B cell (primary cell): Measurements from ENCODE around the gene PUS3. TPM values are rescaled to one million over a fixed set of nuclear protein-coding genes. Genes with fewer than 3 reads are reported as not detected.
"Not testable (repeated sequence)": the region's sequence is repeated elsewhere in the genome, so short reads cannot be mapped to it uniquely, and the experiment has no call there.

Source experiments
- ATAC-seq: fragments of 200-7000 bp; cut with Tn5 transposase; one replicate; pipeline ENCODE4 v1.10.0; 2021; ENCODE audit warnings: low read depth, mild to moderate bottlenecking, moderate number of reproducible peaks, moderate library complexity
- CTCF ChIA-PET: fragments of 350-600 bp; sonication (Branson Sonifier 250); formaldehyde crosslinking; loops from one replicate; lab custom pipeline; 2021; ENCODE audit warnings: antibody characterized with exemption, inconsistent platforms; lab: Charles Lee
- POLR2A ChIA-PET: fragments of 350-600 bp; sonication (Branson Sonifier 250); formaldehyde crosslinking; loops from one replicate; lab custom pipeline; 2021; ENCODE audit warnings: antibody characterized with exemption; lab: Charles Lee
- DNase-seq: peaks from one replicate; pipeline ENCODE4 v3.0.0; 2013
- H2AFZ ChIP-seq: 2 replicates; pipeline ENCODE4 v1.6.1; 2012; ENCODE audit warnings: mild to moderate bottlenecking, low read depth, low read length; ENCODE audit not compliant: insufficient read depth, poor library complexity, severe bottlenecking
- H3K27ac ChIP-seq, 2 donors: 1 replicate in 1 of 2; 2 replicates in 1 of 2; pipeline ENCODE4 v1.5.1; 2012 to 2013; ENCODE audit warnings: low read length in 2 of 2, mild to moderate bottlenecking in 2 of 2, moderate library complexity in 1 of 2
- H3K27me3 ChIP-seq, 4 experiments: fragments of 200-600 bp in 1 of 4; sonication (generic) in 1 of 4; replicated peaks in 1 of 4; 1 replicate in 2 of 4; 2 replicates in 2 of 4; pipeline versions ENCODE4 v1.6.1 to v1.7.0; 2013 to 2016; ENCODE audit warnings: low read length in 3 of 4, mild to moderate bottlenecking in 2 of 4, mixed read lengths in 1 of 4, moderate library complexity in 1 of 4; ENCODE audit not compliant: insufficient read depth in 4 of 4, control insufficient read depth in 3 of 4; ENCODE audit errors: control extremely low read depth in 1 of 4
- H3K36me3 ChIP-seq, 2 experiments: replicated peaks in 1 of 2; 1 replicate in 1 of 2; 2 replicates in 1 of 2; pipeline versions ENCODE4 v1.6.1 to v1.7.1; 2013; ENCODE audit warnings: low read length in 1 of 2; ENCODE audit not compliant: insufficient read depth in 2 of 2, control insufficient read depth in 1 of 2; ENCODE audit errors: control extremely low read depth in 1 of 2, extremely low read depth in 1 of 2
- H3K4me1 ChIP-seq, 2 donors: fragments of 200-600 bp in 1 of 2; sonication (generic) in 1 of 2; 1 replicate in 1 of 2; 2 replicates in 1 of 2; pipeline versions ENCODE4 v1.5.1 to v1.6.1; 2013 to 2017; ENCODE audit warnings: low read length in 2 of 2; ENCODE audit not compliant: control insufficient read depth in 2 of 2, insufficient read depth in 2 of 2
- H3K4me2 ChIP-seq: replicated peaks from 2 replicates; pipeline ENCODE3; 2012; ENCODE audit warnings: mild to moderate bottlenecking, low read depth, low read length; ENCODE audit not compliant: poor library complexity, severe bottlenecking
- H3K4me3 ChIP-seq, 5 experiments: fragments of 200-600 bp in 1 of 5; sonication (generic) in 1 of 5; 1 replicate in 3 of 5; 2 replicates in 2 of 5; pipeline versions ENCODE4 v1.5.1 to v1.7.0; 2011 to 2016; ENCODE audit warnings: low read length in 4 of 5, mild to moderate bottlenecking in 4 of 5, low read depth in 2 of 5, control low read depth in 1 of 5, moderate library complexity in 1 of 5; ENCODE audit not compliant: insufficient read depth in 1 of 5; ENCODE audit errors: control extremely low read depth in 1 of 5, extremely low read depth in 1 of 5
- H3K79me2 ChIP-seq: fragments of 200-600 bp; sonication (generic); one replicate; pipeline ENCODE4 v1.6.0; 2016; ENCODE audit warnings: low read length; ENCODE audit not compliant: control insufficient read depth, insufficient read depth
- H3K9ac ChIP-seq: fragments of 200-600 bp; sonication (generic); 2 replicates; pipeline ENCODE4 v1.6.1; 2017; ENCODE audit warnings: mild to moderate bottlenecking, low read length, moderate library complexity
- H3K9me3 ChIP-seq, 3 donors: one replicate each; pipeline versions ENCODE4 v1.6.1 to v1.7.1; 2013; ENCODE audit warnings: low read length in 2 of 3; ENCODE audit not compliant: control insufficient read depth in 2 of 3, insufficient read depth in 1 of 3; ENCODE audit errors: control extremely low read depth in 1 of 3
- H4K20me1 ChIP-seq: 2 replicates; pipeline ENCODE4 v1.6.0; 2012; ENCODE audit warnings: mild to moderate bottlenecking, low read length; ENCODE audit not compliant: insufficient read depth, control insufficient read depth, poor library complexity, severe bottlenecking
- H3K27ac Mint-ChIP-seq: one replicate; pipeline ENCODE4 v1.8.0; 2021; ENCODE audit warnings: mixed read lengths
- H3K27me3 Mint-ChIP-seq: one replicate; pipeline ENCODE4 v1.8.0; 2021; ENCODE audit warnings: mixed read lengths
- H3K4me1 Mint-ChIP-seq: one replicate; pipeline ENCODE4 v1.8.0; 2021; ENCODE audit warnings: mixed read lengths
- H3K4me3 Mint-ChIP-seq: one replicate; pipeline ENCODE4 v1.8.0; 2021; ENCODE audit warnings: mixed read lengths
- H3K9me3 Mint-ChIP-seq: one replicate; pipeline ENCODE4 v1.8.0; 2022; ENCODE audit warnings: mixed read lengths; ENCODE audit not compliant: insufficient read depth
- EZH2 ChIP-seq: IDR thresholded peaks from 2 replicates; pipeline ENCODE4 v1.6.1; 2012; ENCODE audit warnings: borderline replicate concordance, low read depth, mild to moderate bottlenecking, moderate library complexity, low read length; ENCODE audit not compliant: insufficient read depth, poor library complexity, severe bottlenecking
- WGBS: methylation state at CpG from one replicate; pipeline ENCODE4 v1.1.5; 2013; ENCODE audit warnings: missing lambda C conversion rate; ENCODE audit not compliant: insufficient coverage; 5-methylcytosine and 5-hydroxymethylcytosine counted together
- intact Hi-C: fragments of 100-400 bp; cut with micrococcal nuclease; formaldehyde crosslinking; loops from one replicate; pipeline ENCODE4 v1.10.0; 2022
- polyA plus RNA-seq: library from polyadenylated mRNA; depleted of rRNA; stranded (reverse); fragments of >200 nt; gene quantifications from 2 replicates; pipeline ENCODE4 v1.2.3, GENCODE V29; 2012
- total RNA-seq, 2 donors: library from RNA; stranded (reverse); fragments of 120-200 nt in 1 of 2; gene quantifications; 1 replicate in 1 of 2; 2 replicates in 1 of 2; pipeline versions ENCODE4 v1.2.3 to v1.2.4, GENCODE V29; 2013 to 2022
- TF ChIP-seq, protein P1 (sequence below): fragments of 200-600 bp; IDR thresholded peaks from one replicate; pipeline ENCODE4 v1.8.0; 2022; ENCODE audit warnings: antibody characterized with exemption, mild to moderate bottlenecking

PUS3 gene
- total and polyA plus RNA-seq, 2 donors (not counting 1 experiment from before 2014, with no cell fraction given) = 2.7 to 8.1 TPM

DNA sequence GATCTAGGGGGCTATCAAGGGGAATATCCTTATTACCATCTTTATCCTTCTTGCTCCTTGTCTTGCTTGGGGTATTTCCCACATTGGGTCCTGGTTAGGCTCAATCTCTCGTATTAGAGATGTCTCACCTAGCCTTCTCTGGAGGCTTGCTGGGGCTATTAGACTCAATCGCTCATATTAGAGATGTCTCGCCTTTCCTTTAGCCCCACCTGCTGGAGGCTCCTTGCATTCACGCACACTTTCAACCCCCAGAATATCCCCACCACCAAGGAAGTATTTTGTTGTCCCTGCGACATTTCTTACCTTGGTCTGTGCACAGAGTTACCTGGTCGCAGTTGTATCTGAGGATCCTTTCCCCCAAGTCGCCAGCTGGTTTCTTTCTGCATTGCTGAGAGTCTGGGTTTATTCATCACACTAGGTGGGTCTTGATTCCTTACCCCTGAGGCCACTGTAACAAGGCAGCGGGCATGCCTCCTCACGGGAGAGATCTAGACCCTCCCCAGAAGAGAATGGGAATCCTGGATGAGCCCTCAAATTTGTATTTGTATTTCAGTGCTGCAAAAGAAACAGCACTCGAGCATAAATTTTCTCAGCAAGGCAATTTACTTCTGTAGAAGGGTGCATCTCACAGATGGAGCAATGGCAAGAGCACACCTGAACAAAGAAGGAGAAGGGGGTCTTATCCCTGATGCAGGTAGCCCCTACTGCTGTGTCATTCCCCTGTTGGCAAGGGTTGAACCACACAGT is 31.4 kb downstream of the PUS3 start:
- WGBS = 97% methylated on average over 9 of the region's 10 CpGs
- H3K4me1 ChIP-seq = peaks cover 0 to 3% of the 10 kb centered on the region in 2 donors
- H3K27me3 ChIP-seq = no peaks in the 10 kb centered on the region
- Mint-ChIP-seq H3K4me1 (peaks cover 10% of the 10 kb centered on the region), H3K9me3 (peaks cover 6% of the 10 kb centered on the region), H3K27ac (no peak overlapping the region), H3K4me3 (no peak overlapping the region), H3K27me3 (no peaks in the 10 kb centered on the region)
- no peak overlapping the region for H3K9ac ChIP-seq
- CTCF ChIA-PET = no interaction called here
- ATAC-seq (no peak), DNase-seq (no peak)
- H3K36me3 ChIP-seq = no peaks in the 10 kb centered on the region
- no peak overlapping the region for H2AFZ ChIP-seq
- peaks cover 1 to 18% (median 8%) of the 10 kb centered on the region in 3 donors for H3K9me3 ChIP-seq
- H3K79me2 ChIP-seq = no peaks in the 10 kb centered on the region
- H3K27ac ChIP-seq = no peak overlapping the region
- TF ChIP-seq, protein P1, sequence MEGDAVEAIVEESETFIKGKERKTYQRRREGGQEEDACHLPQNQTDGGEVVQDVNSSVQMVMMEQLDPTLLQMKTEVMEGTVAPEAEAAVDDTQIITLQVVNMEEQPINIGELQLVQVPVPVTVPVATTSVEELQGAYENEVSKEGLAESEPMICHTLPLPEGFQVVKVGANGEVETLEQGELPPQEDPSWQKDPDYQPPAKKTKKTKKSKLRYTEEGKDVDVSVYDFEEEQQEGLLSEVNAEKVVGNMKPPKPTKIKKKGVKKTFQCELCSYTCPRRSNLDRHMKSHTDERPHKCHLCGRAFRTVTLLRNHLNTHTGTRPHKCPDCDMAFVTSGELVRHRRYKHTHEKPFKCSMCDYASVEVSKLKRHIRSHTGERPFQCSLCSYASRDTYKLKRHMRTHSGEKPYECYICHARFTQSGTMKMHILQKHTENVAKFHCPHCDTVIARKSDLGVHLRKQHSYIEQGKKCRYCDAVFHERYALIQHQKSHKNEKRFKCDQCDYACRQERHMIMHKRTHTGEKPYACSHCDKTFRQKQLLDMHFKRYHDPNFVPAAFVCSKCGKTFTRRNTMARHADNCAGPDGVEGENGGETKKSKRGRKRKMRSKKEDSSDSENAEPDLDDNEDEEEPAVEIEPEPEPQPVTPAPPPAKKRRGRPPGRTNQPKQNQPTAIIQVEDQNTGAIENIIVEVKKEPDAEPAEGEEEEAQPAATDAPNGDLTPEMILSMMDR = no peak
- no peak for TF ChIP-seq EZH2
- no peak overlapping the region for H3K4me2 ChIP-seq
- intact Hi-C loops = loop anchor here (10.0 kb wide), 1 partner anchor 1227 kb away; no protein-coding TSS in a partner anchor
- no peak overlapping the region for H3K4me3 ChIP-seq
- POLR2A ChIA-PET = interaction anchor here (0.7 kb wide), 1 partner anchor 16 kb away, joined by 7 read pairs; the partner anchor contains the start of gene HYLS1
- no peaks in the 10 kb centered on the region for H4K20me1 ChIP-seq

DNA sequence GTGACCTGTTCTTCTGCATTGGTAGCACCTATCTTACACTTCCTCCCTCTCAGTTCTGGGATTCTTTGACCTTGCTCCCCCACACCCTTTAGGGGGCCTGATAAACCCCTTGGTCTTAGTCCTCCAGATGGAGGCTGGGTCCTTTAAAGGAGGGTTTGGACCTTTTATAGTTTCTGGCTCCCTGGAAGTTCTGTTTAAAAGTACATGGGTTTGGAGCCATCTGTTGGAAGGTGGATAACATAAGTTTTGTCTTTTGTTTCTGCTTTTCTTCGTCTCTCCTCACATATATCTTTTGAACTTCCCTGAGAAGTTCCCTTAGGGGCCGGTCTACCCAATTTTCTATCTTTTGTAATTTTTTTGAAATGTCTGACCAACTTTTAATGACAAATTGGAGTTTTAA is 33.5 kb downstream of the PUS3 start:
- Histone ChIP-seq H3K36me3 (no peaks in the 10 kb centered on the region), H2AFZ (no peak overlapping the region), H3K4me3 (no peak overlapping the region), H3K27me3 (no peaks in the 10 kb centered on the region), H3K9me3 (peaks cover 2 to 18% (median 8%) of the 10 kb centered on the region in 3 donors), H3K79me2 (no peaks in the 10 kb centered on the region), H3K27ac (no peak overlapping the region), H4K20me1 (no peaks in the 10 kb centered on the region), H3K4me1 (peaks cover 0 to 2% of the 10 kb centered on the region in 2 donors), H3K4me2 (no peak overlapping the region), H3K9ac (no peak overlapping the region)
- POLR2A ChIA-PET = no interaction called here
- H3K4me3 Mint-ChIP-seq = no peak overlapping the region
- intact Hi-C loops = no loop called here
- peaks cover 8% of the 10 kb centered on the region for H3K4me1 Mint-ChIP-seq
- DNase-seq (no peak), ATAC-seq (no peak)
- no CpG with 5 or more reads among the region's 2 CpGs for WGBS
- CTCF ChIA-PET = no interaction called here
- peaks cover 6% of the 10 kb centered on the region for H3K9me3 Mint-ChIP-seq
- H3K27me3 Mint-ChIP-seq = no peaks in the 10 kb centered on the region
- no peak overlapping the region for H3K27ac Mint-ChIP-seq
- TF ChIP-seq, protein P1 = no peak
- no peak for TF ChIP-seq EZH2

DNA sequence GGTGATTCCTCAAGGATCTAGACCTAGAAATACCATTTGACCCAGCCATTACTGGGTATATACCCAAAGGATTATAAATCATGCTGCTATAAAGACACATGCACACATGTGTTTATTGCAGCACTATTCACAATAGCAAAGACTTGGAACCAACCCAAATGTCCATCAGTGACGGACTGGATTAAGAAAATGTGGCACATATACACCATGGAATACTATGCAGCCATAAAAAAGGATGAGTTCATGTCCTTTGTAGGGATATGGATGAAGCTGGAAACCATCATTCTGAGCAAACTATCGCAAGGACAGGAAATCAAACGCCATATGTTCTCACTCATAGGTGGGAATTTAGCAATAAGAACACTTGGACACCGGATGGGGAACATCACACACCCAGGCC is 37.7 kb downstream of the PUS3 start:
- H3K27ac ChIP-seq, H3K9me3 ChIP-seq, H3K9me3 Mint-ChIP-seq, H3K36me3 ChIP-seq, H3K27ac Mint-ChIP-seq, CTCF ChIA-PET, ATAC-seq, intact Hi-C loops, DNase-seq, H3K4me1 ChIP-seq, H3K4me3 Mint-ChIP-seq, H3K9ac ChIP-seq, H3K79me2 ChIP-seq, H3K27me3 Mint-ChIP-seq, H3K4me1 Mint-ChIP-seq, H3K27me3 ChIP-seq, H3K4me3 ChIP-seq, H2AFZ ChIP-seq, H4K20me1 ChIP-seq, H3K4me2 ChIP-seq, POLR2A ChIA-PET: not testable (repeated sequence)
- WGBS = 100% methylated on average over 2 of the region's 4 CpGs
